Stimulated activated CD4-positive, alpha-beta T cell treated with anti-CD3 and anti-CD28 coated beads, Interleukin-12 subunit alpha, Interleukin-12 subunit beta, amount 100 ng/mL, for 4 hours (primary cell): ENCODE data around the gene ZBTB34.

ENCODE experiments used
- DNase-seq: peaks from one replicate; pipeline ENCODE4 v3.0.0-alpha.2; 2020

The ZBTB34 gene

GRCh38 chr9:126932871-126933321 lies 72.5 kb downstream of the ZBTB34 start:
- no peak for DNase-seq

- DNase-seq = no peak
Measured at GRCh38 chr9:126933334-126933980, 73.0 kb downstream of the ZBTB34 start.

- DNase-seq = no peak
Measured at GRCh38 chr9:126934441-126934840, 74.0 kb downstream of the ZBTB34 start.
